GM11168 (cell line): ENCODE data around the gene ATP2B1.
"Not testable (repeated sequence)": the region's sequence is repeated elsewhere in the genome, so short reads cannot be mapped to it uniquely, and the experiment has no call there.

Experiments used
- in situ Hi-C: fragments of 300-500 bp; cut with MboI; formaldehyde crosslinking; loops from one replicate; pipeline ENCODE4 v1.12.0; 2022; ENCODE audit warnings: low sequenced_read_pairs; ENCODE audit not compliant: unreplicated experiment

Gene ATP2B1

GRCh38 chr12:89708565-89709156 lies at the start of gene ATP2B1:
TSS of gene ATP2B1 (minus strand) at chr12:89708838. CDS start at chr12:89655886, 52,952 bp downstream.
- in situ Hi-C loops = no loop called here

- in situ Hi-C loops = not testable (repeated sequence)
Observed at GRCh38 chr12:89757987-89758386, 49.3 kb upstream of the ATP2B1 start.

GRCh38 chr12:89756585-89757398 lies 48.2 kb upstream of the ATP2B1 start:
- in situ Hi-C loops = no loop called here

- in situ Hi-C loops = no loop called here
Observed at GRCh38 chr12:89756194-89756584, 47.6 kb upstream of the ATP2B1 start.

- in situ Hi-C loops = no loop called here
Observed at GRCh38 chr12:89753997-89754396, 45.4 kb upstream of the ATP2B1 start.

- in situ Hi-C loops = no loop called here
Observed at GRCh38 chr12:89752341-89752740, 43.7 kb upstream of the ATP2B1 start.

- in situ Hi-C loops = no loop called here
Observed at GRCh38 chr12:89750389-89751351, 42.0 kb upstream of the ATP2B1 start.

- in situ Hi-C loops = no loop called here
Observed at GRCh38 chr12:89748791-89749190, 40.2 kb upstream of the ATP2B1 start.

GRCh38 chr12:89745286-89745685 lies 36.6 kb upstream of the ATP2B1 start:
- in situ Hi-C loops = no loop called here

- in situ Hi-C loops = no loop called here
Observed at GRCh38 chr12:89742337-89743022, 33.8 kb upstream of the ATP2B1 start.

- in situ Hi-C loops = no loop called here
Observed at GRCh38 chr12:89740943-89741342, 32.3 kb upstream of the ATP2B1 start.

GRCh38 chr12:89736995-89737394 lies 28.4 kb upstream of the ATP2B1 start:
- in situ Hi-C loops = no loop called here

GRCh38 chr12:89733579-89734201 lies 25.1 kb upstream of the ATP2B1 start:
- in situ Hi-C loops = no loop called here

GRCh38 chr12:89732522-89732921 lies 23.9 kb upstream of the ATP2B1 start:
- in situ Hi-C loops = no loop called here

GRCh38 chr12:89731614-89732013 lies 23.0 kb upstream of the ATP2B1 start:
- in situ Hi-C loops = no loop called here

- in situ Hi-C loops = no loop called here
Observed at GRCh38 chr12:89731089-89731488, 22.5 kb upstream of the ATP2B1 start.

GRCh38 chr12:89729946-89730459 lies 21.4 kb upstream of the ATP2B1 start:
- in situ Hi-C loops = no loop called here

- in situ Hi-C loops = no loop called here
Observed at GRCh38 chr12:89723276-89723675, 14.6 kb upstream of the ATP2B1 start.

GRCh38 chr12:89721291-89721987 lies 12.8 kb upstream of the ATP2B1 start:
- in situ Hi-C loops = no loop called here
